Glutamatergic neuron (in vitro differentiated cells): ENCODE measurements around the gene KRT27. TPM values are rescaled to one million over a fixed set of nuclear protein-coding genes. Genes with fewer than 3 reads are reported as not detected.

Experiments used
- DNase-seq: peaks from one replicate; pipeline ENCODE4 v3.0.0; 2022
- H3K27ac Mint-ChIP-seq: one replicate; pipeline ENCODE4 v1.8.0; 2020; ENCODE audit warnings: mild to moderate bottlenecking, mixed read lengths, inconsistent platforms; ENCODE audit not compliant: unreplicated experiment
- H3K27me3 Mint-ChIP-seq: one replicate; pipeline ENCODE4 v1.8.0; 2020; ENCODE audit warnings: mild to moderate bottlenecking, moderate library complexity, mixed read lengths, inconsistent platforms; ENCODE audit not compliant: unreplicated experiment
- H3K36me3 Mint-ChIP-seq: one replicate; pipeline ENCODE4 v1.8.0; 2020; ENCODE audit warnings: mild to moderate bottlenecking, mixed read lengths, inconsistent platforms; ENCODE audit not compliant: unreplicated experiment
- H3K4me1 Mint-ChIP-seq: one replicate; pipeline ENCODE4 v1.8.0; 2020; ENCODE audit warnings: mild to moderate bottlenecking, low read depth, mixed read lengths, inconsistent platforms; ENCODE audit not compliant: unreplicated experiment
- H3K4me3 Mint-ChIP-seq: one replicate; pipeline ENCODE4 v1.8.0; 2020; ENCODE audit warnings: mild to moderate bottlenecking, mixed read lengths, inconsistent platforms; ENCODE audit not compliant: unreplicated experiment
- H3K9me3 Mint-ChIP-seq: one replicate; pipeline ENCODE4 v1.8.0; 2020; ENCODE audit warnings: mild to moderate bottlenecking, moderate library complexity, mixed read lengths, inconsistent platforms; ENCODE audit not compliant: unreplicated experiment
- CTCF ChIP-seq: fragments of 200-600 bp; sonication (generic); IDR thresholded peaks from one replicate; pipeline ENCODE4 v1.5.0; 2021; ENCODE audit not compliant: partially characterized antibody, unreplicated experiment
- total RNA-seq: library from RNA; stranded (reverse); fragmentation: NEBNext Ultra II Directional; extraction: Animal tissue kit (Norgen Biotek cat#: 25700); gene quantifications from one replicate; pipeline ENCODE4 v1.2.1, GENCODE V29; 2021; ENCODE audit not compliant: unreplicated experiment

The KRT27 gene
- total RNA-seq, 1 donor from 2014 or later = not detected

- Mint-ChIP-seq H3K4me3 (no peak overlapping the region), H3K36me3 (no peaks in the 10 kb centered on the region), H3K27ac (no peak overlapping the region), H3K27me3 (no peaks in the 10 kb centered on the region), H3K4me1 (peaks cover 2% of the 10 kb centered on the region), H3K9me3 (no peaks in the 10 kb centered on the region)
- no peak for TF ChIP-seq CTCF
- no peak for DNase-seq
Measured at GRCh38 chr17:40812639-40813038, 30.3 kb upstream of the KRT27 start.

- Mint-ChIP-seq H3K36me3 (no peaks in the 10 kb centered on the region), H3K4me3 (no peak overlapping the region), H3K9me3 (no peaks in the 10 kb centered on the region), H3K27ac (no peak overlapping the region), H3K4me1 (no peaks in the 10 kb centered on the region), H3K27me3 (no peaks in the 10 kb centered on the region)
- DNase-seq = no peak
- TF ChIP-seq CTCF = no peak
Measured at GRCh38 chr17:40810494-40810893, 28.1 kb upstream of the KRT27 start.

- Mint-ChIP-seq H3K27ac (no peak overlapping the region), H3K4me1 (no peaks in the 10 kb centered on the region), H3K36me3 (peaks cover 4% of the 10 kb centered on the region), H3K9me3 (no peaks in the 10 kb centered on the region), H3K27me3 (peaks cover under 1% of the 10 kb centered on the region), H3K4me3 (no peak overlapping the region)
- DNase-seq = no peak
- no peak for TF ChIP-seq CTCF
Measured at GRCh38 chr17:40809721-40810421, 27.5 kb upstream of the KRT27 start.

- Mint-ChIP-seq H3K9me3 (no peaks in the 10 kb centered on the region), H3K36me3 (peaks cover 4% of the 10 kb centered on the region), H3K4me1 (no peaks in the 10 kb centered on the region), H3K4me3 (no peak overlapping the region), H3K27ac (no peak overlapping the region), H3K27me3 (peaks cover 2% of the 10 kb centered on the region)
- no peak for DNase-seq
- no peak for TF ChIP-seq CTCF
Measured at GRCh38 chr17:40806131-40806530, 23.8 kb upstream of the KRT27 start.

- H3K4me3 Mint-ChIP-seq = no peak overlapping the region
- DNase-seq = peak; percentile 86
- no peaks in the 10 kb centered on the region for H3K4me1 Mint-ChIP-seq
- peaks cover 4% of the 10 kb centered on the region for H3K36me3 Mint-ChIP-seq
- H3K27me3 Mint-ChIP-seq = peaks cover 2% of the 10 kb centered on the region
- TF ChIP-seq CTCF = peak; percentile 91
- H3K27ac Mint-ChIP-seq = no peak overlapping the region
- H3K9me3 Mint-ChIP-seq = no peaks in the 10 kb centered on the region
Measured at GRCh38 chr17:40803617-40804082, 21.3 kb upstream of the KRT27 start.
